Panc1 (cell line): Measurements from ENCODE around the gene CLDN16.

Source experiments
- CTCF ChIP-seq: fragments of 450-650 bp; IDR thresholded peaks from 2 replicates; pipeline ENCODE4 v1.5.1; 2017; ENCODE audit warnings: mild to moderate bottlenecking
- POLR2AphosphoS5 ChIP-seq: IDR thresholded peaks from 2 replicates; pipeline ENCODE4 v1.6.1; 2012; ENCODE audit warnings: mild to moderate bottlenecking, low read depth, low read length, moderate library complexity
- REST ChIP-seq, 2 experiments: IDR thresholded peaks; 2 replicates each; pipeline ENCODE4 v1.6.1; 2011 to 2012; ENCODE audit warnings: low read depth in 2 of 2, control low read depth in 1 of 2, low read length in 1 of 2, mild to moderate bottlenecking in 1 of 2, moderate library complexity in 1 of 2; ENCODE audit not compliant: insufficient read depth in 1 of 2
- TCF7L2 ChIP-seq: IDR thresholded peaks from 2 replicates; pipeline ENCODE4 v1.6.1; 2011; ENCODE audit warnings: mild to moderate bottlenecking, low read depth, low read length, inconsistent platforms

- TF ChIP-seq POLR2AphosphoS5: no peak
- TF ChIP-seq CTCF: no peak
- TF ChIP-seq TCF7L2: no peak
- no peak for TF ChIP-seq REST (IDR thresholded peaks at IDR 0.05; ENCODE audit: insufficient read depth in 1 of 2, low read depth in 2 of 2, low read length in 1 of 2)
Observed at GRCh38 chr3:190442240-190442639, 54.3 kb downstream of the CLDN16 start.
